Lower leg skin (tissue), 4 donors: ENCODE data around the gene GABRG3. TPM values are rescaled to one million over a fixed set of nuclear protein-coding genes. Genes with fewer than 3 reads are reported as not detected.

ENCODE experiments used
- DNase-seq, 2 donors: peaks; one replicate each; pipeline ENCODE4 v3.0.0-alpha.2; 2019; ENCODE audit warnings: low spot score in 2 of 2
- H3K4me3 ChIP-seq: fragments of 200-600 bp; sonication (generic); 2 replicates; pipeline ENCODE4 v1.5.1; 2017; ENCODE audit warnings: mild to moderate bottlenecking, low read depth; ENCODE audit not compliant: poor library complexity, severe bottlenecking
- POLR2A ChIP-seq, 2 donors: fragments of 450-650 bp; IDR thresholded peaks; one replicate each; pipeline ENCODE4 v1.6.1; 2016 to 2017; ENCODE audit warnings: antibody characterized with exemption in 2 of 2, mild to moderate bottlenecking in 1 of 2, moderate library complexity in 1 of 2
- WGBS, 2 donors: methylation state at CpG; one replicate each; pipeline ENCODE4 v1.1.5; 2018; 5-methylcytosine and 5-hydroxymethylcytosine counted together
- intact Hi-C: fragments of 100-400 bp; cut with DNase I; formaldehyde crosslinking; loops from one replicate; pipeline ENCODE4 v1.15.0; 2023; ENCODE audit warnings: low total_unique reads
- total RNA-seq, 4 donors: library from RNA; depleted of rRNA; stranded (reverse); fragments of >200 nt; gene quantifications; one replicate each; pipeline ENCODE4 v1.1.0, GENCODE V29; 2016
- TF ChIP-seq, protein P1 (sequence below), 3 donors: fragments of 450-650 bp; IDR thresholded peaks; one replicate each; pipeline ENCODE4 v1.5.1; 2016; ENCODE audit warnings: antibody characterized with exemption in 3 of 3, mild to moderate bottlenecking in 3 of 3, moderate library complexity in 2 of 3

The GABRG3 gene
- total RNA-seq, 4 donors from 2014 or later, result 0.12 to 0.49 (median 0.25) TPM

DNA sequence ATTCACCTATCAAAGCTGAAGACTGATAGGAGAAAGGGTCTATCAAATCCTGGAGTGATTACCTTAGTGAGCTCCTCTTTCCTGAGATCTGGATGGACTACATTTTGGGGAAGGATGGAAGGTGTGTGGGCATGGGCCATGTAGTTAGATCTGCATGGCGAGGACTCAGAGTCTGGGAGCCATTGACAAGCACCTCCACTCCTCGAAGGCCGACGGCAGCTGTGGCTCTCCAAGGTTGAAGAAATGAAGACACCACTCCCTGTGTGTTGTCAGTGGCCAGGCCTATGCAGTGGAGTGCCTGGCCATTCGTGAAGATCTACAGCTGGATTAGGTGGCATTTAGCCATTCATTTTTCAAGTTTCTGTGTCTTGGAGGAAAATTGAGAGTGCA is 509.2 kb downstream of the GABRG3 start:
- 84 to 85% methylated on average over 5 of the region's 5 CpGs for WGBS, 2 donors
- intact Hi-C loops, result no loop called here
- TF ChIP-seq, protein P1, sequence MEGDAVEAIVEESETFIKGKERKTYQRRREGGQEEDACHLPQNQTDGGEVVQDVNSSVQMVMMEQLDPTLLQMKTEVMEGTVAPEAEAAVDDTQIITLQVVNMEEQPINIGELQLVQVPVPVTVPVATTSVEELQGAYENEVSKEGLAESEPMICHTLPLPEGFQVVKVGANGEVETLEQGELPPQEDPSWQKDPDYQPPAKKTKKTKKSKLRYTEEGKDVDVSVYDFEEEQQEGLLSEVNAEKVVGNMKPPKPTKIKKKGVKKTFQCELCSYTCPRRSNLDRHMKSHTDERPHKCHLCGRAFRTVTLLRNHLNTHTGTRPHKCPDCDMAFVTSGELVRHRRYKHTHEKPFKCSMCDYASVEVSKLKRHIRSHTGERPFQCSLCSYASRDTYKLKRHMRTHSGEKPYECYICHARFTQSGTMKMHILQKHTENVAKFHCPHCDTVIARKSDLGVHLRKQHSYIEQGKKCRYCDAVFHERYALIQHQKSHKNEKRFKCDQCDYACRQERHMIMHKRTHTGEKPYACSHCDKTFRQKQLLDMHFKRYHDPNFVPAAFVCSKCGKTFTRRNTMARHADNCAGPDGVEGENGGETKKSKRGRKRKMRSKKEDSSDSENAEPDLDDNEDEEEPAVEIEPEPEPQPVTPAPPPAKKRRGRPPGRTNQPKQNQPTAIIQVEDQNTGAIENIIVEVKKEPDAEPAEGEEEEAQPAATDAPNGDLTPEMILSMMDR (IDR thresholded peaks at IDR 0.05), result no peak
- TF ChIP-seq POLR2A (IDR thresholded peaks at IDR 0.05), result no peak
- DNase-seq, result no peak
- H3K4me3 ChIP-seq, result no peak overlapping the region

GRCh38 chr15:27480642-27481041 is 509.7 kb downstream of the GABRG3 start:
- no peak for TF ChIP-seq POLR2A (IDR thresholded peaks at IDR 0.05)
- TF ChIP-seq, protein P1 (IDR thresholded peaks at IDR 0.05), result no peak
- intact Hi-C loops, result no loop called here
- no peak for DNase-seq
- H3K4me3 ChIP-seq, result no peak overlapping the region
- WGBS, 2 donors, result 60 to 71% methylated on average over 3 of the region's 3 CpGs

DNA sequence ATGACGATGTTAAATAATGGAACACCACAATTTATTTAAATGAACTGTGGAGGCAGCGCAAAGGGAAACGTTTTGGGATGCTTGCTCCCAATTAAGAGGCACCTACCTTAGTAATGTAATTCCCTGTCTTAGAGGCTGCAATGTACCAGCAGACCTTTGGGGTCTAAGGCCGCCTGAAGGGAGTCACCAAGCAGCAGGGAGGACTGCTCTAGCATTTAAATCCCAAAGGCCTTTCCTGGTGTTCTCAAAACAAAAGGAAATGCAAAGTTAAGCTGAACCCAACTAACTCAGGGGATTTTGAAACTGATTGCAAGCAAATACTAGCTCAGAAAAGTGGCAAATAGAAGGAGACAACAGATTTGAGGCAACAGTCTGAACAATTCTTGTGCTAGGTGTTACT is 510.8 kb downstream of the GABRG3 start:
- intact Hi-C loops, result no loop called here
- no peak for DNase-seq
- WGBS, 2 donors, result 75 to 81% methylated on average over 4 of the region's 4 CpGs
- H3K4me3 ChIP-seq, result no peak overlapping the region
- TF ChIP-seq, protein P1 (IDR thresholded peaks at IDR 0.05), result no peak
- no peak for TF ChIP-seq POLR2A (IDR thresholded peaks at IDR 0.05)

DNA sequence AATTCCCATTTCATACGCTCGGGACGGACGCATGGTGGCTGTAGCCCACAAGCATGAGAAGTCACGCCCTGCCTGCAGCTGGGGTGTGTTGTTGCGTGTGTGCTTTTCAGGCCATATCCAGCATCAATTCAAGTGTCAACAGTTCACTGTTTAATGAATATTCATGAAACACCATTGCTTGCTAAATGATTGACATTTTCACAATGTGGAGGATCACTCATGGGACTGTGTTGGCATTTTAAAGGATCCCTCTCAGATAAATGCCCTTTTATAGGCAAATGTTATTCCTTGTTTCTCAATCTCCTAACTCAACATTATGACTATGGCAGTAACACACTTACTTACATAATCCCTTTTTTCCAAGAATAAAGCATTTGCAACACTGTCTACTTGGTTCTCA is 511.3 kb downstream of the GABRG3 start:
- H3K4me3 ChIP-seq, result no peak overlapping the region
- 78 to 90% methylated on average over 6 of the region's 6 CpGs for WGBS, 2 donors
- intact Hi-C loops, result no loop called here
- TF ChIP-seq POLR2A (IDR thresholded peaks at IDR 0.05), result no peak
- TF ChIP-seq, protein P1 (IDR thresholded peaks at IDR 0.05), result no peak
- no peak for DNase-seq

- TF ChIP-seq, protein P1 (IDR thresholded peaks at IDR 0.05), result no peak
- no peak for TF ChIP-seq POLR2A (IDR thresholded peaks at IDR 0.05)
- DNase-seq, result no peak
- intact Hi-C loops, result no loop called here
- 82 to 87% methylated on average over 6 of the region's 6 CpGs for WGBS, 2 donors
- no peak overlapping the region for H3K4me3 ChIP-seq
Measured at GRCh38 chr15:27483124-27483523, 512.1 kb downstream of the GABRG3 start.

DNA sequence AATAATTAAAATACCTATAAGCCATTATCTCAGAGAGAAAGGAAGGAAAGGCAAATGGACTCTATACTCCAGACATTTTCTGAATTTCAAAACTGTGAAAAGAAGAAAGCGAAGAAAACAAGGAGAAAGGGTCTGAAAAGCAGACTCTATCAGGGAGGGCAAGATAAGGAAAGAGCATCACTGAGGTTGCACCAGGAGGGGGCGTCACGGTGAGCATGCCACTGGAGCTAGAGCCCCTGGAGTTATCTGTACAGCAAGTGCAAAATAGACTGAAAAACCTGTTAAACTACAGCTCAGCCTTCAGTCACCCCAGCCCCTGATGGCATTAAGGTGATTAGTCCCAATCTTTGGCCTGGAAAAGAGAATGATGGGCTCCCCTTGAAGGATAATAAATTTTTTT is 514.3 kb downstream of the GABRG3 start:
- 86 to 87% methylated on average over 3 of the region's 3 CpGs for WGBS, 2 donors
- DNase-seq, result no peak
- H3K4me3 ChIP-seq, result no peak overlapping the region
- TF ChIP-seq POLR2A (IDR thresholded peaks at IDR 0.05), result no peak
- TF ChIP-seq, protein P1 (IDR thresholded peaks at IDR 0.05), result no peak
- intact Hi-C loops, result no loop called here
